Measurements from ENCODE around the gene NLE1. TPM values are rescaled to one million over a fixed set of nuclear protein-coding genes. Genes with fewer than 3 reads are reported as not detected.

NLE1 gene
- total RNA-seq = 9.8 and 14.6 TPM in 2 replicates

GRCh38 chr17:35141681-35142466 is at the start of gene NLE1:
NLE1 (minus strand) TSS chr17:35142303; CDS start chr17:35142275, 28 bp downstream.

GRCh38 chr17:35147375-35147905 is 5.3 kb upstream of the NLE1 start, which contains the start of gene UNC45B:
UNC45B (plus strand) TSS chr17:35147817; CDS start chr17:35148264, 447 bp downstream.

GRCh38 chr17:35121315-35121714 is 20.8 kb downstream of the NLE1 start, which contains the start of gene FNDC8:
FNDC8 (plus strand) TSS chr17:35121615; CDS start chr17:35121694, 79 bp downstream.

DNA sequence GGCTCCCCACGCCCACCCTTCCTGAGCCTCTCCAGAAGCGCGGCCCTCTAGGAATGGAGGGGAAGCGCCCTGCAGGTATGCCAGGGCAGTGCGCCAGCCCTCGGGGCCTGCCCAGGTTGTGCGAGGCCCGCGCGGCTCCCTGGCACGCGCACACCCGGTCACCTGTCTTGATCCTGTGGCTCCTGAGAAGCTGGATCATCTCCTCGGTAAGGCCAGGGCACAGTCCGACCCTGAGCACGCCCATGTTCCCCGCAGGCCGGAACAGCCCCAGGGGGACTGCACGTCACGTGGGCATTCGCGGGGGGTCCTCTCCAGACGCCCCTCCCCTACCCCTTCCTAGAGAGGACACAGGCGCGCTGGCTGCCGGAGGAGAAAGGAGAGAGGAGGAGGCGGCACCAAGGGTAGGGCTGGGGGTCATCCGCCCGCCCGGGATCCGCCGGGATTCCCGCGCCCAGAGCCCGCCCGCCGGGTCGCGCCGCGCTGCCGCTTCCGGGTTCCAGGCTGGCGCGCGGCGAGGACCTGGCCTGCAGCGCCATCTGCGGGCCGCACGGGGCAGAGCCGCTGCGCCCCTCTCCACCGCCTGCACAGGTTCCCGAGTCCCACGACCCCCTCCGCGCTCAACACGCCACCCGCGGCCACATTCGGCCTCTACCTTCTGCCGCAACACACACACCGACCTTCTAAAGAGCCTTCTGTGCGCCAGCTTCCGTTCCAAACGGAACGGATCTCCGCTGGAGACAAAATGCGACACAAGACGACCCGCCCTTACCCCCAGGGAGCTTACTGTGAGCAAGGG is 22.5 kb downstream of the NLE1 start, which contains the start of gene RAD51D:
Gene RAD51D, minus strand, starts transcription at position 491 of the 796 bp plus-strand sequence. Its CDS starts 247 bp downstream, at position 244.

Small RNA genes lying within 50 kb of the gene (small RNA-seq; reads per million reads assigned to genes)
- not detected for gene RNU6-840P

Other genes starting within 250 kb of the NLE1 start
- gene CCT6B, start 180.8 kb downstream of the NLE1 start, total RNA-seq = 1.5 and 3.1 TPM in 2 replicates
- 7.0 and 18.1 TPM in 2 replicates for gene ZNF830, start 180.8 kb downstream of the NLE1 start, total RNA-seq
- gene LIG3, start 161.8 kb downstream of the NLE1 start, total RNA-seq = 34.1 and 52.2 TPM in 2 replicates
- 10.6 and 12.2 TPM in 2 replicates for gene RFFL, start 78.6 kb downstream of the NLE1 start, total RNA-seq
- gene RAD51D, start 22.4 kb downstream of the NLE1 start, total RNA-seq = 6.7 and 12.8 TPM in 2 replicates
- gene FNDC8, start 20.7 kb downstream of the NLE1 start, total RNA-seq = not detected in 2 replicates
- not detected in 2 replicates for gene UNC45B, start 5.5 kb upstream of the NLE1 start, total RNA-seq
- not detected in 2 replicates for gene SLC35G3, start 52.1 kb upstream of the NLE1 start, total RNA-seq
- gene SLFN5, start 100.8 kb upstream of the NLE1 start, total RNA-seq = 5.5 and 21.0 TPM in 2 replicates
- 0.22 and 0.39 TPM in 2 replicates for gene SLFN11, start 231.3 kb upstream of the NLE1 start, total RNA-seq